DOHH2 (cell line): ENCODE results near the gene SYT1.

ENCODE experiments used
- EZH2phosphoT487 ChIP-seq: fragments of 200-600 bp; sonication (generic); IDR thresholded peaks from 2 replicates; pipeline ENCODE4 v1.6.1; 2017; ENCODE audit warnings: borderline replicate concordance, mild to moderate bottlenecking, antibody characterized with exemption, low read length, moderate library complexity, mixed read lengths
- TF ChIP-seq, protein P1 (sequence below): fragments of 200-600 bp; sonication (generic); IDR thresholded peaks from one replicate; pipeline ENCODE4 v1.5.1; 2014; ENCODE audit warnings: antibody characterized with exemption, mild to moderate bottlenecking, low read depth, low read length; ENCODE audit not compliant: poor library complexity, severe bottlenecking

DNA sequence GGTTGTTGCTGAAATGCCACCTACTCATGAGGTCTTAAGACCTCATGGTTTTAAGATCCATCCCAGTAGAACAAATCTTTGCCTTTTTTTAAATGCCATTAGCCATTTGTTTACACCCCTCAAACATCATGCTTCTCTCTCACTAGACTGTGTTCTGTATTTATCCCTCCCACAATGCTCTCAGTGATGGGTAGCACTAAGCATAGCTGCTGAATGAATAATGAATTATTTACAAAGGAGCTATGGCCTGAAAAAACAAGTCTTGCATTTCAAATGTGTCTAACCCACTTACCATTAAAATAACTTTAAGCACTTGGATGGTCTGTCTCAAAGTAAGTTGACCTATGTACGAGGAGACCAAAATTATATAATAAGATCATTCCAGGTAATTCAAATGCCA, 491.6 kb downstream of the SYT1 start:
- TF ChIP-seq, protein P1, sequence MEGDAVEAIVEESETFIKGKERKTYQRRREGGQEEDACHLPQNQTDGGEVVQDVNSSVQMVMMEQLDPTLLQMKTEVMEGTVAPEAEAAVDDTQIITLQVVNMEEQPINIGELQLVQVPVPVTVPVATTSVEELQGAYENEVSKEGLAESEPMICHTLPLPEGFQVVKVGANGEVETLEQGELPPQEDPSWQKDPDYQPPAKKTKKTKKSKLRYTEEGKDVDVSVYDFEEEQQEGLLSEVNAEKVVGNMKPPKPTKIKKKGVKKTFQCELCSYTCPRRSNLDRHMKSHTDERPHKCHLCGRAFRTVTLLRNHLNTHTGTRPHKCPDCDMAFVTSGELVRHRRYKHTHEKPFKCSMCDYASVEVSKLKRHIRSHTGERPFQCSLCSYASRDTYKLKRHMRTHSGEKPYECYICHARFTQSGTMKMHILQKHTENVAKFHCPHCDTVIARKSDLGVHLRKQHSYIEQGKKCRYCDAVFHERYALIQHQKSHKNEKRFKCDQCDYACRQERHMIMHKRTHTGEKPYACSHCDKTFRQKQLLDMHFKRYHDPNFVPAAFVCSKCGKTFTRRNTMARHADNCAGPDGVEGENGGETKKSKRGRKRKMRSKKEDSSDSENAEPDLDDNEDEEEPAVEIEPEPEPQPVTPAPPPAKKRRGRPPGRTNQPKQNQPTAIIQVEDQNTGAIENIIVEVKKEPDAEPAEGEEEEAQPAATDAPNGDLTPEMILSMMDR, result no peak
- no peak for TF ChIP-seq EZH2phosphoT487
